ENCODE measurements around the gene ZNF891. TPM values are rescaled to one million over a fixed set of nuclear protein-coding genes. Genes with fewer than 3 reads are reported as not detected.
A peak's percentile ranks its signal among the peaks of the same experiment; 100 is the strongest.

The ZNF891 gene
- total RNA-seq, 1 experiment from 2014 or later, result 3.8 TPM

DNA sequence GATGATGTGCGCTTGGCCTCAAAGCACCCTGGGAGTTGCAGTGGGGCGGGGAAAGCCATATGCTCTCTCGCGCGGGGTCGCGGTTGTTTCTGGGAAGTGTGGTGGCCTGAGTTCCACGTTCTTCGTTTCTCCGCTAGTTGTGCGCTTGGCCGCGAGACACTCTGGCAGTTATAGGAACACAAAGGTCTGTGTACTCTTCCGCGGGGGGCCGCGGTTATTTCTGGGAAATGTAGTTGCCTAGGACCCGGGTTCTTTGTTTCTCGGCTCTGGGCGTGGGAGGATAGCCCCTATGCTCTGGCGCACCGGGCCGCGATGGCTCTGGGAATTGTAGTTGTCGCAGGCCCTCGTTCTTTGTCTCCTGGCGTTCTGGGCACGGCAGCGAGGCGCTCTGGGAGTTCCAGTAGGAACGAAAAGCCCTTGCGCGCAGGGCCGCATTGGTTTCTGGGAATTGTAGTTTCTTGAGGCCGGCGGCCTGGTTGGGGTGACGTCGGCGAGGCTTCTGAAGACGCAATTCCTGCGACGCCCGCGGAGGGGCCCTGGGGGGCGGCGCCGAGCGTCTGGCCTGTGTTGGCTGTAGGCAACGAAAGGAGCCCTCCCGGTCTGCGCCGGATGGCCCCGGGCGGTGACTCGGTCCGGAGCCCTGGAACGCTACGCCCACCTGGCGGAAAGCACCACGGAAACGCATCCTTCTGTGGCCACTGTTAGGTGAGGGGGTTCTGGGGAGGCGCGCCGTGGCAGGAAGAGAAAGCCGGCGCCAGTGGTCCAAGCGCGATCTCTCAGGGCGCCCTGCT lies 49.5 kb downstream of the ZNF891 start, which contains the start of gene ZNF140:
ZNF140 (plus strand) TSS at position 556 of the 791 bp plus-strand sequence. CDS start 398 bp downstream, outside the sequence.
- ATAC-seq (peak; percentile 77), DNase-seq (ENCODE audit: low spot score) (peak; percentile 98)
- H3K9me3 Mint-ChIP-seq, result peaks cover 56% of the 10 kb centered on the region
- peak within 1 kb of the TSS; percentile 84 for H3K27ac Mint-ChIP-seq
- H3K4me1 Mint-ChIP-seq, result peaks cover 3% of the 10 kb centered on the region; the same call in 1 of the 2 replicates
- TF ChIP-seq, protein P1, sequence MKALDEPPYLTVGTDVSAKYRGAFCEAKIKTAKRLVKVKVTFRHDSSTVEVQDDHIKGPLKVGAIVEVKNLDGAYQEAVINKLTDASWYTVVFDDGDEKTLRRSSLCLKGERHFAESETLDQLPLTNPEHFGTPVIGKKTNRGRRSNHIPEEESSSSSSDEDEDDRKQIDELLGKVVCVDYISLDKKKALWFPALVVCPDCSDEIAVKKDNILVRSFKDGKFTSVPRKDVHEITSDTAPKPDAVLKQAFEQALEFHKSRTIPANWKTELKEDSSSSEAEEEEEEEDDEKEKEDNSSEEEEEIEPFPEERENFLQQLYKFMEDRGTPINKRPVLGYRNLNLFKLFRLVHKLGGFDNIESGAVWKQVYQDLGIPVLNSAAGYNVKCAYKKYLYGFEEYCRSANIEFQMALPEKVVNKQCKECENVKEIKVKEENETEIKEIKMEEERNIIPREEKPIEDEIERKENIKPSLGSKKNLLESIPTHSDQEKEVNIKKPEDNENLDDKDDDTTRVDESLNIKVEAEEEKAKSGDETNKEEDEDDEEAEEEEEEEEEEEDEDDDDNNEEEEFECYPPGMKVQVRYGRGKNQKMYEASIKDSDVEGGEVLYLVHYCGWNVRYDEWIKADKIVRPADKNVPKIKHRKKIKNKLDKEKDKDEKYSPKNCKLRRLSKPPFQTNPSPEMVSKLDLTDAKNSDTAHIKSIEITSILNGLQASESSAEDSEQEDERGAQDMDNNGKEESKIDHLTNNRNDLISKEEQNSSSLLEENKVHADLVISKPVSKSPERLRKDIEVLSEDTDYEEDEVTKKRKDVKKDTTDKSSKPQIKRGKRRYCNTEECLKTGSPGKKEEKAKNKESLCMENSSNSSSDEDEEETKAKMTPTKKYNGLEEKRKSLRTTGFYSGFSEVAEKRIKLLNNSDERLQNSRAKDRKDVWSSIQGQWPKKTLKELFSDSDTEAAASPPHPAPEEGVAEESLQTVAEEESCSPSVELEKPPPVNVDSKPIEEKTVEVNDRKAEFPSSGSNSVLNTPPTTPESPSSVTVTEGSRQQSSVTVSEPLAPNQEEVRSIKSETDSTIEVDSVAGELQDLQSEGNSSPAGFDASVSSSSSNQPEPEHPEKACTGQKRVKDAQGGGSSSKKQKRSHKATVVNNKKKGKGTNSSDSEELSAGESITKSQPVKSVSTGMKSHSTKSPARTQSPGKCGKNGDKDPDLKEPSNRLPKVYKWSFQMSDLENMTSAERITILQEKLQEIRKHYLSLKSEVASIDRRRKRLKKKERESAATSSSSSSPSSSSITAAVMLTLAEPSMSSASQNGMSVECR (CRISPR knock-in tag; IDR thresholded peaks at IDR 0.05; ENCODE audit: borderline replicate concordance), result no peak; the same call in 1 of the 2 replicates
- TF ChIP-seq CREM (CRISPR knock-in tag; IDR thresholded peaks at IDR 0.05) (peak; percentile 88; the same call in 1 of the 2 replicates), FOXP1 (CRISPR knock-in tag; IDR thresholded peaks at IDR 0.05; ENCODE audit: borderline replicate concordance) (peak; percentile 45; the same call in 1 of the 2 replicates), FOXK1 (CRISPR knock-in tag; IDR thresholded peaks at IDR 0.05) (no peak; the same call in 1 of the 2 replicates), TP53 (CRISPR knock-in tag; IDR thresholded peaks at IDR 0.05) (0 out of 2 replicates have a peak, but pooled peaks have one; percentile 30), NR3C1 (CRISPR knock-in tag; conservative IDR thresholded peaks at IDR 0.05; ENCODE audit: low read depth) (no peak), MYBL2 (CRISPR knock-in tag; IDR thresholded peaks at IDR 0.05) (peak; percentile 64; the same call in 1 of the 2 replicates), JUN (CRISPR knock-in tag; IDR thresholded peaks at IDR 0.05) (no peak), IRF2 (CRISPR knock-in tag; IDR thresholded peaks at IDR 0.05; ENCODE audit: borderline replicate concordance, low read depth) (no peak), ZBTB21 (CRISPR knock-in tag; IDR thresholded peaks at IDR 0.05; ENCODE audit: borderline replicate concordance) (no peak; the same call in 1 of the 2 replicates), TCF7 (CRISPR knock-in tag; IDR thresholded peaks at IDR 0.05; ENCODE audit: low read depth) (0 out of 2 replicates have a peak, but pooled peaks have one; percentile 43), TEAD1 (CRISPR knock-in tag; IDR thresholded peaks at IDR 0.05) (no peak), ZNF423 (CRISPR knock-in tag; IDR thresholded peaks at IDR 0.05) (no peak), GABPB1 (CRISPR knock-in tag; IDR thresholded peaks at IDR 0.05) (no peak), CREB1 (CRISPR knock-in tag; IDR thresholded peaks at IDR 0.05) (peak; percentile 64; the same call in 1 of the 2 replicates)
- TF ChIP-seq, protein P2, sequence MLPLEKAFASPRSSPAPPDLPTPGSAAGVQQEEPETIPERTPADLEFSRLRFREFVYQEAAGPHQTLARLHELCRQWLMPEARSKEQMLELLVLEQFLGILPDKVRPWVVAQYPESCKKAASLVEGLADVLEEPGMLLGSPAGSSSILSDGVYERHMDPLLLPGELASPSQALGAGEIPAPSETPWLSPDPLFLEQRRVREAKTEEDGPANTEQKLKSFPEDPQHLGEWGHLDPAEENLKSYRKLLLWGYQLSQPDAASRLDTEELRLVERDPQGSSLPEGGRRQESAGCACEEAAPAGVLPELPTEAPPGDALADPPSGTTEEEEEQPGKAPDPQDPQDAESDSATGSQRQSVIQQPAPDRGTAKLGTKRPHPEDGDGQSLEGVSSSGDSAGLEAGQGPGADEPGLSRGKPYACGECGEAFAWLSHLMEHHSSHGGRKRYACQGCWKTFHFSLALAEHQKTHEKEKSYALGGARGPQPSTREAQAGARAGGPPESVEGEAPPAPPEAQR (CRISPR knock-in tag; IDR thresholded peaks at IDR 0.05), result no peak
- TF ChIP-seq, protein P3, sequence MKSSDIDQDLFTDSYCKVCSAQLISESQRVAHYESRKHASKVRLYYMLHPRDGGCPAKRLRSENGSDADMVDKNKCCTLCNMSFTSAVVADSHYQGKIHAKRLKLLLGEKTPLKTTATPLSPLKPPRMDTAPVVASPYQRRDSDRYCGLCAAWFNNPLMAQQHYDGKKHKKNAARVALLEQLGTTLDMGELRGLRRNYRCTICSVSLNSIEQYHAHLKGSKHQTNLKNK (CRISPR knock-in tag; IDR thresholded peaks at IDR 0.05), result no peak
- TF ChIP-seq, protein P4, sequence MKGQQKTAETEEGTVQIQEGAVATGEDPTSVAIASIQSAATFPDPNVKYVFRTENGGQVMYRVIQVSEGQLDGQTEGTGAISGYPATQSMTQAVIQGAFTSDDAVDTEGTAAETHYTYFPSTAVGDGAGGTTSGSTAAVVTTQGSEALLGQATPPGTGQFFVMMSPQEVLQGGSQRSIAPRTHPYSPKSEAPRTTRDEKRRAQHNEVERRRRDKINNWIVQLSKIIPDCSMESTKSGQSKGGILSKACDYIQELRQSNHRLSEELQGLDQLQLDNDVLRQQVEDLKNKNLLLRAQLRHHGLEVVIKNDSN (CRISPR knock-in tag; IDR thresholded peaks at IDR 0.05), result 0 out of 2 replicates have a peak, but pooled peaks have one; percentile 12
- peaks cover 65% of the 10 kb centered on the region for H3K36me3 Mint-ChIP-seq
- POLR2A ChIA-PET, result interaction anchor here (0.7 to 1.4 kb wide), 7 partner anchors 43 to 251 kb away, joined by 3 to 8 read pairs (median 5); partner anchors contain the start of genes ZNF10, ZNF26, ZNF268 and ZNF891
- no peak within 1 kb of the TSS for H3K4me3 Mint-ChIP-seq
- CTCF ChIA-PET, result interaction anchor here (0.5 to 1.1 kb wide), 5 partner anchors 43 to 125 kb away, joined by 3 to 16 read pairs (median 3); partner anchors contain the start of genes ZNF10, ZNF26, ZNF268 and ZNF605
- H3K27me3 Mint-ChIP-seq (ENCODE audit: low read depth), result peaks cover 7% of the 10 kb centered on the region
